ENCODE measurements around the gene FAM76A.

DNA sequence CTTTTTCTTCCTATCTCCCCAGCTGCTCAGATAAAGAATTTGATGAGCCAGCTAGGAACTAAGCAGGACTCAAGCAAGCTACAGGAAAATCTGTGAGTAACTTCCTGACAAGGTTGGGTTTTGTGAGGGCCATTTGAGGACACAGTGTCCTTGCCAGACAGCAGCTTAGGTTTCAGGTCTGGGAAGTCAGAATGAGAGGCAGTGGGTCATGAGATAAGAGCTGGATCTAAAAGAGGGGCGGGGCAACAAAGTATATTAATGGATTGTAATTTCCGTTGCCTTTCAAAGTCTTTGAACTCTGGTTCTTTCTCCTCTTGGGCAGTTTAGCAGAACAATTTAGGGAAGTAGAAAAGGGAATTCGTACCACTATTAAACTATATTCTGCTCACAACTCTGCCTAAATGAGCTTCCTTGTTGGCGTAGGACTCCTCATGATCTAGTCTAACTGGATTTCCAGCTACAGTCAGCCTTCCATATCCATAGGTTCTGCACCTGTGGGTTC, 63.8 kb downstream of the FAM76A start:
- TF ChIP-seq, protein P1, sequence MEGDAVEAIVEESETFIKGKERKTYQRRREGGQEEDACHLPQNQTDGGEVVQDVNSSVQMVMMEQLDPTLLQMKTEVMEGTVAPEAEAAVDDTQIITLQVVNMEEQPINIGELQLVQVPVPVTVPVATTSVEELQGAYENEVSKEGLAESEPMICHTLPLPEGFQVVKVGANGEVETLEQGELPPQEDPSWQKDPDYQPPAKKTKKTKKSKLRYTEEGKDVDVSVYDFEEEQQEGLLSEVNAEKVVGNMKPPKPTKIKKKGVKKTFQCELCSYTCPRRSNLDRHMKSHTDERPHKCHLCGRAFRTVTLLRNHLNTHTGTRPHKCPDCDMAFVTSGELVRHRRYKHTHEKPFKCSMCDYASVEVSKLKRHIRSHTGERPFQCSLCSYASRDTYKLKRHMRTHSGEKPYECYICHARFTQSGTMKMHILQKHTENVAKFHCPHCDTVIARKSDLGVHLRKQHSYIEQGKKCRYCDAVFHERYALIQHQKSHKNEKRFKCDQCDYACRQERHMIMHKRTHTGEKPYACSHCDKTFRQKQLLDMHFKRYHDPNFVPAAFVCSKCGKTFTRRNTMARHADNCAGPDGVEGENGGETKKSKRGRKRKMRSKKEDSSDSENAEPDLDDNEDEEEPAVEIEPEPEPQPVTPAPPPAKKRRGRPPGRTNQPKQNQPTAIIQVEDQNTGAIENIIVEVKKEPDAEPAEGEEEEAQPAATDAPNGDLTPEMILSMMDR (IDR thresholded peaks at IDR 0.05; ENCODE audit: low read depth, low read length, missing input control) = no peak
- TF ChIP-seq RAD21 (IDR thresholded peaks at IDR 0.05) (peak in 1 of 2 donors; percentile 5), SP1 (IDR thresholded peaks at IDR 0.05) (peak; percentile 55), GABPA (IDR thresholded peaks at IDR 0.05 in 1 of 2, conservative IDR thresholded peaks at IDR 0.05 in 1 of 2) (no peak), YY1 (IDR thresholded peaks at IDR 0.05) (no peak)
- TF ChIP-seq, protein P2, sequence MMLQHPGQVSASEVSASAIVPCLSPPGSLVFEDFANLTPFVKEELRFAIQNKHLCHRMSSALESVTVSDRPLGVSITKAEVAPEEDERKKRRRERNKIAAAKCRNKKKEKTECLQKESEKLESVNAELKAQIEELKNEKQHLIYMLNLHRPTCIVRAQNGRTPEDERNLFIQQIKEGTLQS (IDR thresholded peaks at IDR 0.05) = no peak
- TF ChIP-seq, protein P3, sequence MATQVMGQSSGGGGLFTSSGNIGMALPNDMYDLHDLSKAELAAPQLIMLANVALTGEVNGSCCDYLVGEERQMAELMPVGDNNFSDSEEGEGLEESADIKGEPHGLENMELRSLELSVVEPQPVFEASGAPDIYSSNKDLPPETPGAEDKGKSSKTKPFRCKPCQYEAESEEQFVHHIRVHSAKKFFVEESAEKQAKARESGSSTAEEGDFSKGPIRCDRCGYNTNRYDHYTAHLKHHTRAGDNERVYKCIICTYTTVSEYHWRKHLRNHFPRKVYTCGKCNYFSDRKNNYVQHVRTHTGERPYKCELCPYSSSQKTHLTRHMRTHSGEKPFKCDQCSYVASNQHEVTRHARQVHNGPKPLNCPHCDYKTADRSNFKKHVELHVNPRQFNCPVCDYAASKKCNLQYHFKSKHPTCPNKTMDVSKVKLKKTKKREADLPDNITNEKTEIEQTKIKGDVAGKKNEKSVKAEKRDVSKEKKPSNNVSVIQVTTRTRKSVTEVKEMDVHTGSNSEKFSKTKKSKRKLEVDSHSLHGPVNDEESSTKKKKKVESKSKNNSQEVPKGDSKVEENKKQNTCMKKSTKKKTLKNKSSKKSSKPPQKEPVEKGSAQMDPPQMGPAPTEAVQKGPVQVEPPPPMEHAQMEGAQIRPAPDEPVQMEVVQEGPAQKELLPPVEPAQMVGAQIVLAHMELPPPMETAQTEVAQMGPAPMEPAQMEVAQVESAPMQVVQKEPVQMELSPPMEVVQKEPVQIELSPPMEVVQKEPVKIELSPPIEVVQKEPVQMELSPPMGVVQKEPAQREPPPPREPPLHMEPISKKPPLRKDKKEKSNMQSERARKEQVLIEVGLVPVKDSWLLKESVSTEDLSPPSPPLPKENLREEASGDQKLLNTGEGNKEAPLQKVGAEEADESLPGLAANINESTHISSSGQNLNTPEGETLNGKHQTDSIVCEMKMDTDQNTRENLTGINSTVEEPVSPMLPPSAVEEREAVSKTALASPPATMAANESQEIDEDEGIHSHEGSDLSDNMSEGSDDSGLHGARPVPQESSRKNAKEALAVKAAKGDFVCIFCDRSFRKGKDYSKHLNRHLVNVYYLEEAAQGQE (IDR thresholded peaks at IDR 0.05) = no peak
- TF ChIP-seq, protein P4, sequence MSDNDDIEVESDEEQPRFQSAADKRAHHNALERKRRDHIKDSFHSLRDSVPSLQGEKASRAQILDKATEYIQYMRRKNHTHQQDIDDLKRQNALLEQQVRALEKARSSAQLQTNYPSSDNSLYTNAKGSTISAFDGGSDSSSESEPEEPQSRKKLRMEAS (IDR thresholded peaks at IDR 0.05) = no peak
